Caki2 (cell line): ENCODE data around the gene EBLN1. TPM values are rescaled to one million over a fixed set of nuclear protein-coding genes. Genes with fewer than 3 reads are reported as not detected.

Experiments
- total RNA-seq: library from RNA; depleted of rRNA; stranded (reverse); fragments of >200 nt; shearing (Covaris generic); gene quantifications from 2 replicates; pipeline ENCODE4 v1.2.3, GENCODE V29; 2014; ENCODE audit warnings: low replicate concordance; rRNA removed

The EBLN1 gene
- total RNA-seq, 1 experiment from 2014 or later: not detected

Other genes starting within 250 kb of the EBLN1 start
- gene DNAJC1, start 214.3 kb downstream of the EBLN1 start, total RNA-seq: 51.6 and 64.0 TPM in 2 replicates
- gene COMMD3, start 98.4 kb upstream of the EBLN1 start, total RNA-seq: 70.6 and 91.7 TPM in 2 replicates
- gene BMI1, start 103.1 kb upstream of the EBLN1 start, total RNA-seq: 31.9 and 58.8 TPM in 2 replicates
- gene SPAG6, start 127.5 kb upstream of the EBLN1 start, total RNA-seq: not detected in 2 replicates